GM12864 (cell line): ENCODE data around the gene CERK.

Experiments
- DNase-seq: peaks from one replicate; pipeline ENCODE4 v3.0.0-alpha.2; 2011; ENCODE audit warnings: low read depth
- H3K4me3 ChIP-seq: 2 replicates; pipeline ENCODE4 v1.5.1; 2011; ENCODE audit warnings: mild to moderate bottlenecking, low read depth, low read length, control low read depth
- TF ChIP-seq, protein P1 (sequence below): IDR thresholded peaks from 2 replicates; pipeline ENCODE4 v1.5.1; 2011; ENCODE audit warnings: low read depth, mild to moderate bottlenecking, moderate library complexity, low read length, control low read depth, inconsistent platforms; ENCODE audit errors: missing control alignments

Gene CERK

GRCh38 chr22:46730568-46731245, 7.3 kb downstream of the CERK start:
- DNase-seq: no peak
- H3K4me3 ChIP-seq: no peak overlapping the region
- TF ChIP-seq, protein P1, sequence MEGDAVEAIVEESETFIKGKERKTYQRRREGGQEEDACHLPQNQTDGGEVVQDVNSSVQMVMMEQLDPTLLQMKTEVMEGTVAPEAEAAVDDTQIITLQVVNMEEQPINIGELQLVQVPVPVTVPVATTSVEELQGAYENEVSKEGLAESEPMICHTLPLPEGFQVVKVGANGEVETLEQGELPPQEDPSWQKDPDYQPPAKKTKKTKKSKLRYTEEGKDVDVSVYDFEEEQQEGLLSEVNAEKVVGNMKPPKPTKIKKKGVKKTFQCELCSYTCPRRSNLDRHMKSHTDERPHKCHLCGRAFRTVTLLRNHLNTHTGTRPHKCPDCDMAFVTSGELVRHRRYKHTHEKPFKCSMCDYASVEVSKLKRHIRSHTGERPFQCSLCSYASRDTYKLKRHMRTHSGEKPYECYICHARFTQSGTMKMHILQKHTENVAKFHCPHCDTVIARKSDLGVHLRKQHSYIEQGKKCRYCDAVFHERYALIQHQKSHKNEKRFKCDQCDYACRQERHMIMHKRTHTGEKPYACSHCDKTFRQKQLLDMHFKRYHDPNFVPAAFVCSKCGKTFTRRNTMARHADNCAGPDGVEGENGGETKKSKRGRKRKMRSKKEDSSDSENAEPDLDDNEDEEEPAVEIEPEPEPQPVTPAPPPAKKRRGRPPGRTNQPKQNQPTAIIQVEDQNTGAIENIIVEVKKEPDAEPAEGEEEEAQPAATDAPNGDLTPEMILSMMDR: no peak

GRCh38 chr22:46728470-46728869, 9.6 kb downstream of the CERK start:
- TF ChIP-seq, protein P1: no peak
- DNase-seq: no peak
- H3K4me3 ChIP-seq: no peak overlapping the region

DNA sequence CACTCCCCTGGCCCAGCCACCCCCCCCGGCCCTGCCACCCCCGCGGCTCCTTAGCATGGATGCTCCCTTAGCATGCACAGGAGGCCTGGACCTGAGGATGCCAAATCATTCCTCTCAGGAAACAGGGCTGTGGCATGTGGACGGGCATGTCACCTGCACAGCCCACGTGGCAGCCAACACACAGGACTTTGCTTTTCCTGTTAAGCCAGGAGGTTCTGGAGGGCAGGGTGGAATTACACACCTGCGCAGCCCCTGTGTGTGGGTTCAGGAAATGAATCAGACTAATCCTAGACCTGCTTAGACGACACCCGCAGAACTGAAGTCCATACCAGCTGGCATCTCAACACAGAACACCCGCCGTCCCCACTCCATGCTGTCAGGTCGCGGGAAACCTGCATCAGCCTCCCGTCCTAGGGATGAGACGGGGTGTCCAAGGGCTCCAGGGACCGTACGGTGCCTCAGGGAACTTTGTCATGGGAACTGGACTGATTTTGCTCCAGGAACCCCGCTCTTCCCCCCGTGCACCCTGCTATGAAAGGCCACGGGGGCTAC, 10.2 kb downstream of the CERK start:
- no peak overlapping the region for H3K4me3 ChIP-seq
- TF ChIP-seq, protein P1: no peak
- no peak for DNase-seq

- TF ChIP-seq, protein P1: no peak
- H3K4me3 ChIP-seq: no peak overlapping the region
- DNase-seq: no peak
These were observed 11.1 kb downstream of the CERK start for GRCh38 chr22:46726986-46727317.

- no peak for DNase-seq
- TF ChIP-seq, protein P1: no peak
- H3K4me3 ChIP-seq: no peak overlapping the region
These were observed 11.7 kb downstream of the CERK start for GRCh38 chr22:46726066-46726985.

- TF ChIP-seq, protein P1: no peak
- no peak overlapping the region for H3K4me3 ChIP-seq
- no peak for DNase-seq
These were observed 13.0 kb downstream of the CERK start for GRCh38 chr22:46725096-46725495.
